Brain microvascular endothelial cell (primary cell): Measurements from ENCODE around the gene VMP1.
"Not testable (repeated sequence)": the region's sequence is repeated elsewhere in the genome, so short reads cannot be mapped to it uniquely, and the experiment has no call there.

Experiments
- DNase-seq: peaks from one replicate; pipeline ENCODE4 v3.0.0-alpha.2; 2020
- H3K27ac ChIP-seq: fragments of 250-450 bp; sonication (Bioruptor Pico); 2 replicates; pipeline ENCODE4 v1.5.1; 2020; ENCODE audit warnings: mild to moderate bottlenecking, moderate library complexity
- H3K27me3 ChIP-seq: fragments of 250-450 bp; sonication (Bioruptor Pico); replicated peaks from 2 replicates; pipeline ENCODE4 v1.5.1; 2020; ENCODE audit warnings: mild to moderate bottlenecking
- H3K36me3 ChIP-seq: fragments of 250-450 bp; sonication (Bioruptor Pico); replicated peaks from 2 replicates; pipeline ENCODE4 v1.5.1; 2020; ENCODE audit warnings: mild to moderate bottlenecking
- H3K4me3 ChIP-seq: 2 replicates; pipeline ENCODE4 v1.5.1; 2011; ENCODE audit warnings: low read depth, mild to moderate bottlenecking, control low read depth, low read length, moderate library complexity
- CTCF ChIP-seq: IDR thresholded peaks from 2 replicates; pipeline ENCODE4 v1.5.1; 2011; ENCODE audit warnings: low read depth, mild to moderate bottlenecking, moderate library complexity, low read length, control low read depth, inconsistent platforms; ENCODE audit errors: missing control alignments
- in situ Hi-C: cut with HindIII; loops from 2 replicates; pipeline ENCODE4 v1.10.0; 2017; ENCODE audit warnings: low sequenced_read_pairs, low pct_ligation_motif_present

Gene VMP1

DNA sequence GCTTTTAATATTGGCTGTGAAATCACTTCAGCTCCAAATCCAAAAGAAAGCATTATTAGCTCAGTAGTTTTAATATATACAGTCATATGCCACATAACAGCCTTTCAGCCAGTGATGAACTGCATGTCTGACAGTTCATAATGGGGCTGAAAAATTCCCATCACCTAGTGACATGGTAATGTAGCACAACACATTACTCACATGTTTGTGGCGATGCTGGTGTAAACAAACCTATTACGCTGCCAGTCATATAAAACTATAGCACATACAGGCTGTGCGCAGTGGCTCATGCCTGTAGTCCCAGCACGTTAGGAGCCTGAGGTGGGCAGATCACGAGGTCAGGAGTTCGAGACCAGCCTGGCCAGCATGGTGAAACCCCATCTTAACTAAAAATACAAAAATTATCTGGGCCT, 93.1 kb downstream of the VMP1 start:
- no peak overlapping the region for H3K27ac ChIP-seq
- TF ChIP-seq CTCF = no peak
- no peak for DNase-seq
- no peaks in the 10 kb centered on the region for H3K27me3 ChIP-seq
- in situ Hi-C loops = no loop called here
- no peak overlapping the region for H3K4me3 ChIP-seq
- H3K36me3 ChIP-seq = no peaks in the 10 kb centered on the region

DNA sequence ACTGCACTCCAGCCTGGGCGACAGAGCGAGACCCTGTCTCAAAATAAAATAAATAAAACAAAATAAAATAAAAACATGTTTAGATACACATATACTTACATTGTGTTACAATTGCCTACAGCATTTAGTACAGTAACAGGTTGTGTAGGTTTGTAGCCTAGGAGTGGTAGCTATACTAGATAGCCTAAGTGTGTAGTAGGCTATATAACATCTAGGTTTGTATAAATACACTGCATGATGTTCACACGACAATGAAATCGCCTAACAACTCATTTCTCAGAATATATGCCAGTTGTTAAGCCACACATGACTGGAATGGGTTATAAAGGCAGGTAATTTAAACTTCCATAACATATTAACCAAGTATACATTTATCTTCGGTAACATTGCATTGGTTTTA, 94.7 kb downstream of the VMP1 start:
- in situ Hi-C loops = no loop called here
- H3K36me3 ChIP-seq = no peaks in the 10 kb centered on the region
- no peaks in the 10 kb centered on the region for H3K27me3 ChIP-seq
- no peak overlapping the region for H3K27ac ChIP-seq
- no peak overlapping the region for H3K4me3 ChIP-seq
- no peak for TF ChIP-seq CTCF
- no peak for DNase-seq

- no peaks in the 10 kb centered on the region for H3K27me3 ChIP-seq
- H3K27ac ChIP-seq = peak overlapping the region; percentile 82
- no peak overlapping the region for H3K4me3 ChIP-seq
- TF ChIP-seq CTCF = no peak
- H3K36me3 ChIP-seq = no peaks in the 10 kb centered on the region
- in situ Hi-C loops = no loop called here
- no peak for DNase-seq
Observed at GRCh38 chr17:59804901-59805465, 97.5 kb downstream of the VMP1 start.

DNA sequence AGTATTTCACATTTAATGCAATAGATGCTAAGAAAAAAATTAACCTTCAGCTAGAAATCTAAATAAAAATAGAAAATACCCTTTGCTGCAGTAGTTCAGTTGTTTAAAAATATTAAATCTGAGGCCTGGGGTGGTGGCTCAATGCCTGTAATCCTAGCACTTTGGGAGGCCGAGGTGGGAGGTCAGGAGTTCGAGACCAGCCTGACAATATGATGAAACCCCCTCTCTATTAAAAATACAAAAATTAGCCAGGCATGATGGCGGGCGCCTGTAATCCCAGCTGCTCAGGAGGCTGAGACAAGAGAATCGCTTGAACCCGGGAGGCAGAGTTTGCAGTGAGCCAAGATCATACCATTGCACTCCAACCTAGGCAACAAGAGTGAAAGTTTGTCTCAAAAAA, 98.9 kb downstream of the VMP1 start:
- H3K27ac ChIP-seq, in situ Hi-C loops, H3K4me3 ChIP-seq: not testable (repeated sequence)

DNA sequence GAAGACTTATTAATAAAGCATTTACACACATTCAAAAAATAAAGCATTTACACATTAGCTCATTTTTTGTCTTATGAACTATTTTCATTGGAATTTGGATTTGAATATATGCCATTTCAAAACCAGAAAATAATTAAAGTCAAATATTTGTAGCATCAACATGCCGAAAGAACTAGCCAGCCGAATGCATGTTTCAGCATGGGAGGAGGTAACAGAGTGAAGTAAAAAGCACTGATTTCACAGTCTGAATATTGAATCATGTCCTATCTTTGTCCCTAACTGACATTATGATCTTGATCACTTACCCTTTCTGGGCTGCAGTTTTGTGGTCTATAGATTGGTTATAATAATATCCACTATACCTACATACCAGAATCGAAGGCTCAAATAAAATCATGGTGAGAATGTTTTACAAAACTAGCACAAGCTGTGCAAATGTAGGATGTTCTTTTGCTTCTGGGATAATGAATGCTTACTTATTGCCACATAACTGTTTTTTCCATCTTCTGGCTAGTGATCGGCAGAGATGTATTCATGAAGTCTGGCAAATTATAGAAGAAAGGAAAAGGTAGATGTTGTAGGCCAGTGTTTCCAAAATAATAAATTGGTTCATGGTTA, 100.5 kb downstream of the VMP1 start:
- TF ChIP-seq CTCF = no peak
- Histone ChIP-seq H3K4me3 (no peak overlapping the region), H3K27ac (no peak overlapping the region), H3K27me3 (no peaks in the 10 kb centered on the region), H3K36me3 (peaks cover 7% of the 10 kb centered on the region)
- DNase-seq = no peak
- in situ Hi-C loops = no loop called here

More for the DNA sequence above, 98.9 kb downstream of the VMP1 start:
- not testable (repeated sequence) for H3K27me3 ChIP-seq, DNase-seq, H3K36me3 ChIP-seq

- in situ Hi-C loops = no loop called here
- no peaks in the 10 kb centered on the region for H3K27me3 ChIP-seq
- H3K36me3 ChIP-seq = peaks cover 7% of the 10 kb centered on the region
- no peak for TF ChIP-seq CTCF
- DNase-seq = no peak
- no peak overlapping the region for H3K4me3 ChIP-seq
- no peak overlapping the region for H3K27ac ChIP-seq
Observed at GRCh38 chr17:59810894-59811153, 103.4 kb downstream of the VMP1 start.
